ENCODE data around the gene OR6P1. TPM values are rescaled to one million over a fixed set of nuclear protein-coding genes. Genes with fewer than 3 reads are reported as not detected.

Gene OR6P1
- polyA plus RNA-seq, 10 donors: not detected

- DNase-seq: no peak
Measured at GRCh38 chr1:158516966-158517365, 53.4 kb downstream of the OR6P1 start.

Other genes starting within 250 kb of the OR6P1 start
- gene CD1B, start 239.0 kb downstream of the OR6P1 start, polyA plus RNA-seq (ENCODE audit: insufficient read length in 10 of 10): under 1 TPM in 1 of 10 donors, not detected in 9; 0.12 TPM
- gene CD1E, start 216.7 kb downstream of the OR6P1 start, polyA plus RNA-seq (ENCODE audit: insufficient read length in 10 of 10): under 1 TPM in 5 of 10 donors, not detected in 5; 0.23 to 0.63 (median 0.33) TPM
- gene OR10T2, start 171.1 kb downstream of the OR6P1 start, polyA plus RNA-seq (ENCODE audit: insufficient read length in 10 of 10): not detected
- gene OR10K2, start 144.3 kb downstream of the OR6P1 start, polyA plus RNA-seq (ENCODE audit: insufficient read length in 10 of 10): not detected
- gene OR10K1, start 108.7 kb downstream of the OR6P1 start, polyA plus RNA-seq (ENCODE audit: insufficient read length in 10 of 10): not detected
- gene OR10R2, start 98.4 kb downstream of the OR6P1 start, polyA plus RNA-seq (ENCODE audit: insufficient read length in 10 of 10): not detected
- gene OR6Y1, start 16.2 kb downstream of the OR6P1 start, polyA plus RNA-seq (ENCODE audit: insufficient read length in 10 of 10): not detected
- gene OR10X1, start 9.3 kb upstream of the OR6P1 start, polyA plus RNA-seq (ENCODE audit: insufficient read length in 10 of 10): not detected
- under 1 TPM in 9 of 10 donors, not detected in 1; 0.04 to 0.12 (median 0.07) TPM for gene OR10Z1, start 34.7 kb upstream of the OR6P1 start, polyA plus RNA-seq (ENCODE audit: insufficient read length in 10 of 10)
- 1 to 10 TPM; 1.4 to 8.1 (median 3.3) TPM for gene SPTA1, start 116.1 kb upstream of the OR6P1 start, polyA plus RNA-seq (ENCODE audit: insufficient read length in 10 of 10)
- gene OR6K2, start 130.1 kb upstream of the OR6P1 start, polyA plus RNA-seq (ENCODE audit: insufficient read length in 10 of 10): not detected
- gene OR6K3, start 150.1 kb upstream of the OR6P1 start, polyA plus RNA-seq (ENCODE audit: insufficient read length in 10 of 10): not detected
- gene OR6K6, start 184.1 kb upstream of the OR6P1 start, polyA plus RNA-seq (ENCODE audit: insufficient read length in 10 of 10): not detected
- not detected for gene OR6N1, start 201.6 kb upstream of the OR6P1 start, polyA plus RNA-seq (ENCODE audit: insufficient read length in 10 of 10)
- not detected for gene OR6N2, start 210.6 kb upstream of the OR6P1 start, polyA plus RNA-seq (ENCODE audit: insufficient read length in 10 of 10)